H1 (cell line): Measurements from ENCODE around the gene NUP210. TPM values are rescaled to one million over a fixed set of nuclear protein-coding genes. Genes with fewer than 3 reads are reported as not detected.

Experiments
- BCL11A ChIP-seq, 2 experiments: IDR thresholded peaks; one replicate each; pipeline ENCODE4 v1.6.1; 2011; ENCODE audit warnings: low read depth in 2 of 2, low read length in 2 of 2, mild to moderate bottlenecking in 2 of 2
- CTBP2 ChIP-seq: IDR thresholded peaks from 2 replicates; pipeline ENCODE4 v1.7.0; 2011; ENCODE audit warnings: borderline replicate concordance, mild to moderate bottlenecking, moderate library complexity, mixed read lengths, low read length; ENCODE audit not compliant: insufficient read depth, insufficient read length
- KDM5A ChIP-seq: fragments of 200-600 bp; IDR thresholded peaks from 2 replicates; pipeline ENCODE4 v1.7.1; 2012; ENCODE audit warnings: mild to moderate bottlenecking, low read length, inconsistent platforms, mixed read lengths
- RBBP5 ChIP-seq: IDR thresholded peaks from 2 replicates; pipeline ENCODE4 v1.7.1; 2012; ENCODE audit warnings: low read depth, mild to moderate bottlenecking, inconsistent platforms, low read length, moderate library complexity, borderline replicate concordance
- SIRT6 ChIP-seq: IDR thresholded peaks from one replicate; pipeline ENCODE4 v1.7.1; 2012; ENCODE audit warnings: low read length, inconsistent platforms
- ZNF274 ChIP-seq: IDR thresholded peaks from 2 replicates; pipeline ENCODE4 v1.7.0; 2012; ENCODE audit warnings: low read length, borderline replicate concordance; ENCODE audit errors: extremely low read depth
- polyA plus RNA-seq, 7 experiments: library from polyadenylated mRNA; depleted of rRNA in 3 of 7; stranded (reverse) in 5 of 7; unstranded in 2 of 7; fragments of >200 nt in 5 of 7; fragments of 200-250 nt in 2 of 7; gene quantifications; 1 replicate in 5 of 7; 2 replicates in 1 of 7; 4 replicates in 1 of 7; pipeline versions ENCODE4 v1.2.1 to v1.2.3, GENCODE V29; 2011 to 2013; ENCODE audit warnings: missing spikeins in 2 of 7, mixed read lengths in 2 of 7
- total RNA-seq: library from RNA; stranded (reverse); fragmentation: NEBNext Ultra II Directional; extraction: Animal tissue kit (Norgen Biotek cat#: 25700); gene quantifications from 2 replicates; pipeline ENCODE4 v1.2.1, GENCODE V29; 2021

NUP210 gene
- total and polyA plus RNA-seq, 2 of the 8 experiments (the other 6 are each of a cell fraction or from before 2014, with no cell fraction given), result 51.0 to 53.7 TPM

DNA sequence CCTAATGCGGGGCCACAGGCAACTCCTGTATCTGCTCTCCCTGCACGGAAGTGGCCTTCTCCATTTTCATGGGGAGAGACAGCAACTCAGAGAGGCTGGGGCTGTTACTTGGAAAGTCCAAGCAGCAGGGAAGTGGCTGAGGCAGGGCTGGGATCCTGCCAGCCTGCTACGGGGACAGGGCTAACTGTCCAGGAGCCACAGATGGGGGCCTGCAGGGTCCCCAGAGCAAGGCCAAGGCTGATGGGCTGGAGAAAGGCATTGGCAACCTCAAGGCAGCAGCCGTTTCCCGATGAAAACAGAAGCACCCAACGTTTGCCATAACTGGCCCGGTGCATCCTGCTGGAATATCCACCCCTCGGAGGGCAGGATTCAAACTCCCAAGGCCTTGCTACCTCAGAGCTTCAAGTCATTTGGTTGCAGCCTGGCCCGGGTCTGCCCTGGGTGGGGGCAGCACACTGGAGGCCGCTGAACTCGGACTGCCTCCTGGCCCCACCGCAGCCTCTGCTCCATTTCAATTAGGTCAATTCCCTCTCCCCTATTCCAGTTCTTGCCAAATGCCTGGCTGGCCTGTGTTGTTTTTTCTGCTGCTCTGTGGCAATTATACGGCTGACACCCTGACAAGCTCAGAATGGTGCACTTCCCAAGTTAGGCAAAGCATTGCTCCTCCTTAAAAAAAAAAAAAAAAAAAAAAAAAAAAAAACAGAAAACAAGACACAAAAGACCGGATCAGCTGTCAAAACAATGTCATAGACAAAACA, 143.5 kb downstream of the NUP210 start (continued):
- TF ChIP-seq BCL11A (IDR thresholded peaks at IDR 0.05; ENCODE audit: low read depth in 2 of 2, low read length in 2 of 2) (no peak), SIRT6 (no peak), ZNF274 (no peak), CTBP2 (no peak), RBBP5 (no peak), KDM5A (no peak)
